Erythroblast (primary cell): ENCODE measurements around the gene TRMT11.
A peak's percentile ranks its signal among the peaks of the same experiment; 100 is the strongest.
"Not testable (repeated sequence)": the region's sequence is repeated elsewhere in the genome, so short reads cannot be mapped to it uniquely, and the experiment has no call there.

Experiments
- DNase-seq, 2 experiments: peaks; one replicate each; lab custom pipeline; 2025; lab: John Stamatoyannopoulos, UW
- GATA1 ChIP-seq: IDR thresholded peaks from 2 replicates; pipeline ENCODE4 v1.6.1; 2011; ENCODE audit warnings: low read depth, mild to moderate bottlenecking, control low read depth, low read length, moderate library complexity
- POLR2A ChIP-seq: IDR thresholded peaks from 2 replicates; pipeline ENCODE4 v1.6.1; 2011; ENCODE audit warnings: mild to moderate bottlenecking, low read length

Gene TRMT11

DNA sequence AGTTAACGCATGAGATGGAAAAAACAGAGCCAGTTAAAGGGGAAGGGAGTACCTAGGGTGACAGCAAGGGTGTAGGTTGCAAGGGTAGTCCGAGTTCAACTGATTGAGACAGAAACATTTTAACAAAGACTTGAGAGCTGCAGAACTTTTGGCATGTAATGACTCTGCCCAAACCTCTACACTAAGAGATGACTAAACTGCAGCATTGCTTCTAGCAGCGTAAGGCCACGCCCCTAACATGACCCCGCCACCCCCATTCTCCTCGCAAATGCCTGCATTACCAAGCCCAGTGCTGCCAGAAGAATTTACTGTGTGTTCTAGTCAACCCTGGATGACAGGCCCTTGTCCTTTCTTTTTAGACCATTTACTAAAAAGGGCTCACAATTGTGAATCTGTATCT lies 36.0 kb upstream of the TRMT11 start:
- peak; percentile 20 to 24 for DNase-seq
- TF ChIP-seq POLR2A (no peak), GATA1 (no peak)

DNA sequence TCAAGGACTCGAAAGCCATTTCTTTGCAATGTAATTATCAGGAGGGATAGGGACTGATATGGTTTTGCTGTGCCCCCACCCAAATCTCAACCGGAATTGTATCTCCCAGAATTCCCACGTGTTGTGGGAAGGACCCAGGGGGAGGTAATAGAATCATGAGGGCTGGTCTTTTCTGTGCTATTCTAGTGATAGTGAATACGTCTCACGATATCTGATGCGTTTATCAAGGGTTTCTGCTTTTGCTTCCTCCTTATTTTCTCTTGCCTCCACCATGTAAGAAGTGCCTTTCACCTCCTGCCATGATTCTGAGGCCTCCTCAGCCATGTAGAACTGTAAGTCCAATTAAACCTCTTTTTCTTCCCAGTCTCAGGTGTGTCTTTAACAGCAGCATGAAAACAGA lies 35.6 kb upstream of the TRMT11 start:
- not testable (repeated sequence) for DNase-seq

DNA sequence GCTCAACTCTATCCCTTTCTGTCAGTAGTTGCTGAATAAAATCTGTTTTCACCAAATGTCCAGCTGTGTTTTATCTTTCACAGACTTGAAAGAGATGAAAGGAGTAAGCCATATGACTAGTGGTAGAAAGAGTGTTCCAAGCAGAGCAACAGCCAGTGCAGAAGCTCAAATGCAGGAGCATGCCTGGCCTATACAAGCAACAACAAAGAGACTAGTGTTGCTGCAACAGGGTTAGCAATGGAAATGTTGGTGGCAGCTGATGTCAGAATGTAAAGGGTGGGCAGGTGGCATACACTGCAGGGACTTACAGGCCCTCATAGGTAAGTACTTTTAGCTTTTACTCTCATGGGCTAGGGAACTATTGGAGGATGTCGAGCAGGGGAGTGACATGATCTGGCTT lies 35.0 kb upstream of the TRMT11 start:
- no peak for DNase-seq
- TF ChIP-seq POLR2A (no peak), GATA1 (no peak)

DNA sequence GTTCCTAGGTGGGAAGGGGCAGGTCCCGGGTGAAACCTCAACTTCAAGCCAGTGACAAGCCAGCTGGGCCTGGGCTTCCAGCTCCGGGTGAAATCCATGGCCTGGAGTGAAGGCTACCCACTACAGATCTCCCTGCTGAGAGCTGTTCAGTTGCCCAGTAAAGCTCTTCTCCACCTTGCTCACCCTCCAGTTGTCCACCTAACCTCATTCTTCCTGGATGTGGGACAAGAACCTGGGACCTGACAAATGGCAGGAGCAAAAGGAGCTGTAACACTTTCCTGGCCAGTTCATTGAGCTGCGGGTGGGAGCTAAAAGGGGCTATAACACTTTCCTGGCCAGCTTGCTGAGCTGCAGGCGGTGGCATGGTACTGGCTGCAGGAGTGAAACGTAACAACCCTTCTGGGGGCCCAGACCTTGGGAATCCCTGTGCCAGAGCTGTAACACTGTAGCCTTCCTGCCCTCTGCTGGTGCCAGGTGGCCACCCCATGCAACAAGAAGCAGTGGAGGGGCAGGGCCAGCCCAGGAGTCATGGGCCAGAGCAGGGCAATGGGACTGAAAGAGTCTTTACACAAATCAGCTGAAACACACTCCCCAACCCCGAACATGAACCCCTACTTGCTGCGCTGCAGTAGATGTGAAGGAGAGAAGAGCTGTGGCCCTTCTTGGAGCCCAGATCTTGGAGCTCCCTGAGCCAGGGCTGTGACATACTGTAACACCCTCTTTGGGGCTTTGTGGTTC lies 33.4 kb upstream of the TRMT11 start:
- TF ChIP-seq POLR2A = no peak
- no peak for TF ChIP-seq GATA1
- peak; percentile 40 to 48 for DNase-seq

DNA sequence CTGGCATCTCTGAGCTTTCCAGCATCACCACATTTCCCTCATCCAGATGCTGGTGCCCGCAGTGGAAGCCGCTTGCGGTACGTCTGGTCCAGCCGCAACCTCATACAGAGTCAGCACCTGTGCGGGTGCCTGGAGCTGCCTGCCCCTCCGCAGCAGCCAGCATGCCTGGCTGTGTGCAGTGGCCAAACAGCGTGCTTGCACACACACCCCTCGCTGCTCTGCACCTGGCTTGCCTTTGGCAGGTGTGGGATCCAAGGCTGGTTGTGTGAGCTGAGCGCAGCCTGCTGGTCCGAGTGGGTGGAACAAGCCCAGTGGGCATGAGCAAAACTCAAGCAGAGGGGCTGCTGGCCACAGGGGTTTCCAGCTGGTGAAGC lies 32.9 kb upstream of the TRMT11 start:
- TF ChIP-seq POLR2A (no peak), GATA1 (no peak)
- no peak for DNase-seq

DNA sequence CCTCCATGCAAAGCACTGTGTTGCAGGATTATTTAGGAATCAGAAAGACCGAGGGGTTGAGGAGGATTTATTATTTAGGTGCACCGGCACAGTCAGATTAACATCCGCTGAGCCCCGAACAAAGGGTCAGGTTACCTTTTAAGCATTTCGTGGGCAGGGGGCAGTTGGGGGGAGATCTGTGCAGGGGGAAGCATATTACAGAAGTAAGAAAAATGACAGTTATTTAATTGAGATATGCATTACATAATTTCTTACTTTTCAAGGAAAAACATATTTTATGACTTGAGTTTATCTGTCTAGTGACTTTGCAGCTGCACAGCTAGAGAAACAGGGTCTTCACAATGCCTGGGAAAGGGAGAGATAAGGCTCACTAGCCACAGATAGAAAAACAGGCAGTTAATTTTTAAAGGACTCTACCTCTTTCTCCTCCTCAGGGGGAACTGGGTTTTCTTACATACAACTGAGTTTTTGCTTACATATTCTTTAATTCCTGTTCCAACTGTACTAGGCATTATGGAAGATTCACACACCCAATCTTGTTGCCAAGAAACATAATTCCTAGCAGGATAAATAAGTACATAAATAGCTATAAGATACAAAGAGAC lies 31.5 kb upstream of the TRMT11 start:
- peak; percentile 36 to 53 for DNase-seq
- TF ChIP-seq GATA1 (no peak), POLR2A (no peak)

DNA sequence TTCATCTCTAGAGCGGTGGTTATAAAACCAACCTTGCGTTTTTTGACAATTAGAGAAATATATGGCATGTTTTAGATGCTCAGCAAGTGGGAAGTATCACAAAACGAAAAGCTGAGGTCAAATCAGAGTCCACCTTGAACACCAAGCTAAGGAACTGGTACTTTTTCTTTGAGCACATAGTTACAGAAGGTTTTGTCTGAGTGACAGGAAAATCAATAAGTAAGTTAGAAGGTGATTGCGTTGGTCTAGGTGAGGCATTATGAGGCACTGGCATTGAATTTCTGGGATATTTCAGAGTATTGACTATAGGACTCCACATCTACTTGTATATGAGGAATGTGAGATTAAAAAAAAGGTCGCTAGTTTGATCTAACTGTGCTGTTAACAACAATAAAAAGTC lies 30.4 kb upstream of the TRMT11 start:
- no peak for DNase-seq

DNA sequence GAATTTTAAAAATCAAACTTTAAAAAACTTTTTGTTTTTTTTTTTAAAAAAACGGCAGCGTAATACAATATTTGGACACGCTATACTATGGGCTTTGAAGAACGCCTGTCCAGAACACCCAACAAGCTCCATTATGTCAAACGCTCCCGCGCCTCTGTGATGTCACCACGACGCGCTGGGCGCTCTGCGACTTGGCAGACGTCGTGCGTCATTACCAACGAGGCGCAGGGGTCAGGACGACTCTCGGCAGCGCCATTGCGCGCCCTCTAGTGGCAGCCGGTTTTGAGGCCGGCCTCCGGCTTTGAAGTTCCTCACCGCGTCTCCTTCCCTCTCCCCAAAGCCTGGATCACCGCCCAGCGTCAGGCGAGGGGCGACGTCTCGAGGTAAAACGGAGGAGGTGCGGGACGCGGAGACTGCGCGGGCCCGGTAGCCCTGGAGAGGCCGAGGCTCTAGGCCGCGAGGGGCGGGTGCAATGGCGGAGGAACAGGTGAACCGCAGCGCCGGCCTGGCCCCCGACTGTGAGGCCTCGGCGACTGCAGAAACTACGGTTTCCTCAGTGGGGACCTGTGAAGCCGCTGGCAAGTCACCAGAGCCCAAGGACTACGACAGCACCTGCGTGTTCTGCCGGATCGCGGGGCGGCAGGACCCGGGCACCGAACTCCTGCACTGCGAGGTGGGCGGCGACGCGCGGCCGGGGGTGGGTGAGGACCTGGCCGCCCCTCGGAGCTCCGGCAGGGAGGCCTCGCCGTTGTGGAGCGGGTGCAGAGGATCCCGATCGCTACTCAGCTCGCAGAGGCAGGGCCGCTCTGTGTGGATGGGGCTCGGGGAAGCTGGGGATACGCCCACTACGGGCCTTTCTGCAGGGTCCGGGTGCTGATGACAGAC lies 29.6 kb upstream of the TRMT11 start, which contains the start of gene HINT3:
Gene HINT3, plus strand, starts transcription at position 265 of the 885 bp plus-strand sequence. Its CDS starts 208 bp downstream, at position 473.
- peak; percentile 99 for DNase-seq
- TF ChIP-seq GATA1 (no peak), POLR2A (peak; percentile 85)

More for the DNA sequence above, 30.4 kb upstream of the TRMT11 start:
- TF ChIP-seq POLR2A (no peak), GATA1 (no peak)

DNA sequence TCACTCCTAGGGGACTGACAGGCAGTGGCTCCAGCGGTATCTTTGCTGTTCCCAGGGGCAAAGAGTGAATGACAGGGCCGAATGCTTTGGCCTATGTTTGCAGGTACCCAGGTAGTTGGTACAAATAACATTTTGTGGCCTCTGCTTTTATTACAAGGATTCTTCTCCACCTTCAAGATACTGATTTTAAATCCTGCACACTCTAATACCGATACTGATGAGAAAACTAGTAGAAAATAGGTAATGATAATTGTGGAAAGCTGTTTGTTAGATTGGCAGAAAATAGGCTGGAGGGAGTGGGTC lies 29.0 kb upstream of the TRMT11 start:
- TF ChIP-seq GATA1 (no peak), POLR2A (no peak)
- DNase-seq = no peak

DNA sequence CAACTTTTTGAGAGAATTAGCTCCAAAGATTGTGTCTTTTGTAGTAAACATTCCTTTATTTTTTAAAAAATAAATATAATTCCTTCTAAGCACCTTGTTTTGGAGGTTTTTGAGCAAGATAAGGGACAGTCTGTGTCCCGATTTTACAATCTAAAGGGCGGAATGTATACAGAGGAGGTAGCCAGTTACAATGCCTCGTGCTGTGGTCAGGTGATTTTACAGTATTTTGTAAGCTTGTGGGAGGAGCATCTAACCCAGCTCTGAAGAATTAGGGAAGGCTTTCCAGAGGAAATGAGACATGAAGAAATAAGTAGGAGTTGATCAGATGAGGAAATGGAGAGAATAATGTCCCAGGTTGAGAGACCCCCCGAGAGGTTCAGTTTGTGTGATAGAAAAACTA lies 28.5 kb upstream of the TRMT11 start:
- TF ChIP-seq GATA1 (no peak), POLR2A (no peak)

DNA sequence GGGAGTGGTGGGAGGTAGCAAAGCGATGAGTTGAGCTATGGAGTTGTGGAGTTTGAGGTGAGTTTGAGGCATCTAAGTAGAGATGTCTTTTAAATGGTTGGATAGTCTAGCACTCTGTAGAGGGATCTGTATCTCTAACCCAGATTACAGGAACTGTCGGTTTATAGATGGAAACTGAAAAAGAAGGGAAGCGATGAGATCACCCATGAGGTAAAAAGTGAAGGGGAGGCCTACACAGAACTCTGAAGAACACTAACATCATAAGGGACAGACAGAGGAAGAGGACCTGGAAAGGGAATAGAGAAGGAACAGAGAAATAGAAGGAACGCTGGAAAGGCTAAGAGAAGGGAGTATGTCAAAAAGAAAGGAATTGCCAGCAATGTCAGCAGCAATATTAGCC lies 27.3 kb upstream of the TRMT11 start:
- TF ChIP-seq POLR2A (no peak), GATA1 (no peak)
- no peak for DNase-seq

More for the DNA sequence above, 28.5 kb upstream of the TRMT11 start:
- DNase-seq = peak; percentile 44 to 50

DNA sequence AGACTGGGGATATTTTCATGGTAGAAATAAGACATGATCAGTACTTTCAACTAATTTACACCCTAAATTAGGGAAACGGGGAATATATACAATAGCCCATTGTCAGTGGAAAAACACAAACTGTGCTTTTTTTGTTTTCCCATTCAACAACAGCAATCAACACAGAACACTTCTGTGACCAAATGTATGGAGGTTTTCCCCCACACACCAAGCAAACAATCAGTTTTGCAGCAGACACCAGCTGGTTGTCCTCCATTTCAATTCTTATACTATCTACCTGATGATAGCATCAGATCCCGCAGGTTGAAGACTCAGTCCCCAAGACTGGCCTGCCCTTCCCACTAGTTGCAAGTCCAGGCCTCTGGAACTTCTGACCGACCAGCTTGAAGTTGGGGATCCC lies 25.2 kb upstream of the TRMT11 start:
- DNase-seq = no peak
- TF ChIP-seq POLR2A (no peak), GATA1 (no peak)

DNA sequence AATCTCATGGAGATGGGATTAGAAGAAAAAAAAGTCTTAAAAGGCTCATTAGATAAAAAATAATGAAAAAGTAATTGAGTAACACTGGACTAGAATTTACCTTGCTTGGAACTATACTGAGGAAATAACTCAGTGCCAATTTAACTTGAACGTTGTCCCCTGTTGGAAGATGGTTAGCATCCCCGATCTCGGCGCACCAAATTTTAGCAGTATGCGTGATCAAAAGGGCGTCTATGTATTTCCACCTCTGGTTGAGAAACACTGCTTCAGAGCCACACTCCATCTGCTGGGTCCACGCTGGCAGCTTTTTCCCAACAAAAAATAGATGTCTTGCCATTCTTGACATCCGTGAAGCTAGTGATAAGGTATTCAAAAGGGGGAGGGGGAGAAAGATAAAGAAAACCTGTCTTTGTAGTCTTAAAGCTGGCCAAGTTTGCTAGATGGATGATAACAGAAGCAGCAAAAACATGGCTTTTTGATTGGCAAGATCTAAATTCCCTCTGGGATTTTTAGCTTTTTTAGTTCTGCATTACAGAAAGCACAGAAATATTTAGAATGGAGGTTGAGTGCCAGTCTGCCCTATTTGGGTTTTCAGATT lies 23.3 kb upstream of the TRMT11 start:
- no peak for TF ChIP-seq GATA1
- TF ChIP-seq POLR2A = no peak
- DNase-seq = peak in 1 of 2 experiments; percentile 36
